ENCODE measurements around the gene RDH14. TPM values are rescaled to one million over a fixed set of nuclear protein-coding genes. Genes with fewer than 3 reads are reported as not detected.

Gene RDH14
- total and polyA plus RNA-seq, 2 experiments from 2014 or later, result 29.8 to 32.5 TPM

DNA sequence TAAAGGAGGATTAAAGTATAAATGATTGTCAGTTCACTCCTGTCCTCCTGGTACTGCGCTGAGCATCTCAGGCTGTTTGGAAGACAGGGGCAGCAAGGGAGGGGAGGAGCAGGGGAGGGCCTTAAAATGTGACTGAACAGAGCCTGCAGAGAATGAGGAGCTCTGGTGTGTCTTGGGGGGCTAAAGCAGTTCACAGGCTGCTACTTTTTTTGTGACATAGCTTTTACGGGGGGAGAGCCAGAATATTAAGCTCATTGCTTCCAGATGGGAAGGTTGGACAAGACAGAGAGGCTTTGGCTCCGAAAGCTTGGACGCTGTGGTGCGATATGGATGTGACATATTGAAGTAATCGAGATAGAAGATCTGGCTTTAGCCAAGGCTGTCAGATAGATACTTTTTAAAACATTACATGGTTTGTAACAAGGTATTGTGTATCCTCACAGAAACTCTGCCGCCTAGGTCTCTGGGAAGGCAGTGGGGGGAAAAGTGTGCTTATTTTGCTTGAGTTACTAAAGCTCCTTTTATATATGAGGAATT, 40.5 kb downstream of the RDH14 start:
- H3F3A ChIP-seq (ENCODE audit: insufficient read depth), result peaks cover 7% of the 10 kb centered on the region
- no peaks in the 10 kb centered on the region for H3K79me2 ChIP-seq (ENCODE audit: insufficient read depth)
- no peak overlapping the region for H3K4me3 ChIP-seq
- no peak for TF ChIP-seq EZH2 (IDR thresholded peaks at IDR 0.05; ENCODE audit: insufficient read depth, poor library complexity, severe bottlenecking)
- no peak for TF ChIP-seq EZH2phosphoT487 (IDR thresholded peaks at IDR 0.05; ENCODE audit: insufficient read depth, low read depth)
- no peaks in the 10 kb centered on the region for H3K9me2 ChIP-seq (ENCODE audit: insufficient read depth)
- in situ Hi-C loops (cut with MboI), result loop anchor here (5.0 kb wide), 1 partner anchor 847 kb away; no protein-coding TSS in a partner anchor
- no peak overlapping the region; the same call in 1 of the 2 replicates for H2AFZ ChIP-seq
- peak overlapping the region; percentile 4 for H3K4me2 ChIP-seq (ENCODE audit: unreplicated experiment)
- H3K9me3 ChIP-seq (ENCODE audit: low read depth), result no peaks in the 10 kb centered on the region
- H4K20me1 ChIP-seq (ENCODE audit: insufficient read depth), result no peaks in the 10 kb centered on the region
- no peak for DNase-seq
- no peak overlapping the region for H3K9ac ChIP-seq
- H3K4me1 ChIP-seq (ENCODE audit: insufficient read depth), result peaks cover 41% of the 10 kb centered on the region
- no peak overlapping the region for H3K27ac ChIP-seq
- 31 to 37% methylated on average over 7 of the region's 7 CpGs for WGBS, 2 experiments (ENCODE audit: low coverage in 1 of 2, low lambda C conversion rate in 2 of 2, missing lambda C conversion rate in 2 of 2)
- no peaks in the 10 kb centered on the region for H3K36me3 ChIP-seq (ENCODE audit: low read depth)
- H3K27me3 ChIP-seq (replicated peaks; ENCODE audit: insufficient read depth), result no peaks in the 10 kb centered on the region

DNA sequence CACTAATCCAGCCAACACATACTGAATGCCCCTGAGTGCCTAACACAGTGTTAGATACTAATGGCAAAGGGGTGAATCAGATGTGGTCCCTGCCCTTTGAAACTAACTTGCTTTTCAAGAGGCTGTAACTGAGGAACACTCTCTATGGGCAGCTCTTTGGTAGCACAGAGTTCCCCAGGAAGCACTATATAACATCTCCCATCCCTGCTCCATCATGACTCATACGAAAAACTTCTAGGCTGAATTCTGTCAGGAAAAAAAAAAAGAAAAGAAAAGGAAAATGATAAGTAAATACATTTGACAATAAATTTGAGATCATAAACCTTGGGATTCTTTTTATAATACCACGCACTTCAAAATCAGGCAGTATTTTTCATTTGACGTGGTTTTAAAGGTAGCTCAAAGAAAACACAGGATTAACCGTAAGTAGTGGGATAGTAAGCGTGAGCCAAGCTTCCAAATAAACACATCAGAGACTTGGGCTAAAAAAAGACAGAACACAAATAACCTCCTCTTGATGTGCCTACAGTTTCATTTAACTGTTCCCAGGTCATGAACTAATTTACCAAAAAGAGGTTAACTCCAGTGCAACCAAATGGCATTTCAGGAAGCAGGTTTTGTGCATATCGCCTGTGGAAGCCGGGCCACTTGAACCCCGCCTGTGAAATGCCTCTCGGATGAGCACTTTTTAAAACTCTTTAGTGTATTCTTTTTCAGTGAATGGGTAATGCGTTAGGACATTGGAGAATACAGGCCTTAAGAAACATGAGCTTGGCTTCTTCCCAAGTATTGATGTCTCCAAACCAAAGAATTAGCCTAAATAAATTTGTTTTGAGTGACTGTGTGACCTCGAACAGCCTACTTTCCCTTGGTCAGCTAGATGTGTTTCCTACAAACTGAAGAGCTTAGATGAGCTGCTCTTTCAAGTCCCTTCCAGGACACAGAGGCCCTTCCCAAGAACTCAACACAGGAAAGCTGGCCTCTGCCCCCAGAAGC, 42.0 kb downstream of the RDH14 start:
- H3K4me1 ChIP-seq (ENCODE audit: insufficient read depth), result peaks cover 41% of the 10 kb centered on the region
- peaks cover 7% of the 10 kb centered on the region for H3F3A ChIP-seq (ENCODE audit: insufficient read depth)
- H3K9ac ChIP-seq, result no peak overlapping the region
- no peak overlapping the region for H3K4me2 ChIP-seq (ENCODE audit: unreplicated experiment)
- H3K36me3 ChIP-seq (ENCODE audit: low read depth), result no peaks in the 10 kb centered on the region
- whole genome bisulfite sequencing, 2 experiments (ENCODE audit: low coverage in 1 of 2, low lambda C conversion rate in 2 of 2, missing lambda C conversion rate in 2 of 2), result 85 to 87% methylated on average over 11 of the region's 11 CpGs
- peak; percentile 64 for DNase-seq
- no peaks in the 10 kb centered on the region for H3K9me2 ChIP-seq (ENCODE audit: insufficient read depth)
- TF ChIP-seq EZH2 (IDR thresholded peaks at IDR 0.05; ENCODE audit: insufficient read depth, poor library complexity, severe bottlenecking) (no peak), EZH2phosphoT487 (IDR thresholded peaks at IDR 0.05; ENCODE audit: insufficient read depth, low read depth) (no peak)
- H3K9me3 ChIP-seq (ENCODE audit: low read depth), result no peaks in the 10 kb centered on the region
- no peak overlapping the region for H3K27ac ChIP-seq
- no peak overlapping the region for H3K4me3 ChIP-seq
- H4K20me1 ChIP-seq (ENCODE audit: insufficient read depth), result no peaks in the 10 kb centered on the region
- no peak overlapping the region for H2AFZ ChIP-seq
- H3K27me3 ChIP-seq (replicated peaks; ENCODE audit: insufficient read depth), result no peaks in the 10 kb centered on the region
- H3K79me2 ChIP-seq (ENCODE audit: insufficient read depth), result no peaks in the 10 kb centered on the region
- in situ Hi-C loops (cut with MboI), result no loop called here

DNA sequence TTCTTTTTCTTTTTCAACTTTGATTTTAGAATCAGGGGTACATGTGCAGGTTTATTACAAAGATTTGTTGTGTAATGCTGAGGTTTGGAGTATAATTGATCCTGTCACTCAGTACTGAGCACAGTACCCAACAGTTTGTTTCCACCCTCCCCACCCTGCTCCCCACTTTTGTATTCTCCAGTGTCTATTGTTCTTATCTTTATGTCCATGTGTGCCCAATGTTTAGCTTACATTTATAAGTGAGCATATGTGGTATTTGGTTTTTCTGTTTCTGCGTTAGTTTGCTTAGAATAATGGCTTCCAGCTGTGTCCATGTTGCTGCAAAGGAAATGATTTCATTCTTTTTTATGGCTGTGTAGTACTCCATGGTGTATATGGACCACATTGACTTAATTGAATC, 43.1 kb downstream of the RDH14 start:
- no peaks in the 10 kb centered on the region for H4K20me1 ChIP-seq (ENCODE audit: insufficient read depth)
- H3K4me2 ChIP-seq (ENCODE audit: unreplicated experiment), result no peak overlapping the region
- H3K4me3 ChIP-seq, result no peak overlapping the region
- WGBS, 2 experiments (ENCODE audit: low coverage in 1 of 2, low lambda C conversion rate in 2 of 2, missing lambda C conversion rate in 2 of 2), result 83 to 91% methylated on average over 1 of the region's 1 CpG
- no peak overlapping the region for H3K9ac ChIP-seq
- peaks cover 30% of the 10 kb centered on the region for H3K4me1 ChIP-seq (ENCODE audit: insufficient read depth)
- H3K27ac ChIP-seq, result no peak overlapping the region
- no peaks in the 10 kb centered on the region for H3K79me2 ChIP-seq (ENCODE audit: insufficient read depth)
- DNase-seq, result no peak
- H3K27me3 ChIP-seq (replicated peaks; ENCODE audit: insufficient read depth), result no peaks in the 10 kb centered on the region
- no peaks in the 10 kb centered on the region for H3K9me3 ChIP-seq (ENCODE audit: low read depth)
- H3F3A ChIP-seq (ENCODE audit: insufficient read depth), result no peaks in the 10 kb centered on the region; the same call in 1 of the 2 replicates
- no peaks in the 10 kb centered on the region for H3K36me3 ChIP-seq (ENCODE audit: low read depth)
- no peaks in the 10 kb centered on the region for H3K9me2 ChIP-seq (ENCODE audit: insufficient read depth)
- H2AFZ ChIP-seq, result no peak overlapping the region
- in situ Hi-C loops (cut with MboI), result no loop called here
- TF ChIP-seq EZH2phosphoT487 (IDR thresholded peaks at IDR 0.05; ENCODE audit: insufficient read depth, low read depth) (no peak), EZH2 (IDR thresholded peaks at IDR 0.05; ENCODE audit: insufficient read depth, poor library complexity, severe bottlenecking) (no peak)

DNA sequence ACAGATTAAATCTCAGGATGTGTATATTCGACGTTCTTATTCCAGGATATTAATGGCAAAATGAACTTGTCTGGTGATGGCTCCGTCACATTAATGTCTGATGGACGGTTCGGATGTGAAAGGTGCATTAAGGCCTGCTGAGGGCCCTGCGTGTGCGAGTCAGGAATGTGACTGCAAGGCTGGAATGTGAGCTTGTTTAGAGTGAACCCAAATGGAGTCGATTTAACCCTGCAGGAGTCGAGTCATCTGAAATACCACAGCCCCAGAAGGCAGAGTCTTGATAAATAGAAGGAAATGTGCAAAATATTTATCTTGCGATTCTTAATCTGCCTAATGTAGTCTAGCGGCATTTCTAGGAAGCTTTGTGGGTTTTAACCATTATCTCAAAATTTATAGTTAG, 44.3 kb downstream of the RDH14 start:
- in situ Hi-C loops (cut with MboI), result no loop called here
- Histone ChIP-seq H2AFZ (0 out of 2 replicates have a peak overlapping the region, but pooled peaks have one; percentile 24), H3K27ac (no peak overlapping the region), H3K9me2 (ENCODE audit: insufficient read depth) (no peaks in the 10 kb centered on the region), H3K36me3 (ENCODE audit: low read depth) (no peaks in the 10 kb centered on the region), H3K9me3 (ENCODE audit: low read depth) (no peaks in the 10 kb centered on the region), H3K4me3 (no peak overlapping the region), H3K4me2 (ENCODE audit: unreplicated experiment) (peak overlapping the region; percentile 17), H3F3A (ENCODE audit: insufficient read depth) (no peaks in the 10 kb centered on the region; the same call in 1 of the 2 replicates), H3K27me3 (replicated peaks; ENCODE audit: insufficient read depth) (no peaks in the 10 kb centered on the region), H3K79me2 (ENCODE audit: insufficient read depth) (no peaks in the 10 kb centered on the region), H3K9ac (no peak overlapping the region), H3K4me1 (ENCODE audit: insufficient read depth) (peaks cover 29% of the 10 kb centered on the region), H4K20me1 (ENCODE audit: insufficient read depth) (no peaks in the 10 kb centered on the region)
- TF ChIP-seq EZH2 (IDR thresholded peaks at IDR 0.05; ENCODE audit: insufficient read depth, poor library complexity, severe bottlenecking) (no peak), EZH2phosphoT487 (IDR thresholded peaks at IDR 0.05; ENCODE audit: insufficient read depth, low read depth) (no peak)
- 60 to 61% methylated on average over 11 of the region's 11 CpGs for WGBS, 2 experiments (ENCODE audit: low coverage in 1 of 2, low lambda C conversion rate in 2 of 2, missing lambda C conversion rate in 2 of 2)
- peak; percentile 46 for DNase-seq
